Keratinocyte (primary cell): ENCODE measurements around the gene FAM53B. TPM values are rescaled to one million over a fixed set of nuclear protein-coding genes. Genes with fewer than 3 reads are reported as not detected.

Source experiments
- DNase-seq: peaks from one replicate; pipeline ENCODE4 v3.0.0-alpha.2; 2011; ENCODE audit warnings: low read depth, missing footprints, low spot score
- FAIRE-seq: peaks from 2 replicates; lab custom pipeline; 2011; peaks lifted over from hg19 to GRCh38; lab: Jason Lieb, UNC
- H2AFZ ChIP-seq: 2 replicates; pipeline ENCODE4 v1.6.0; 2012; ENCODE audit warnings: low read length, control low read depth, inconsistent platforms; ENCODE audit not compliant: control insufficient read depth
- H3K27ac ChIP-seq: 2 replicates; pipeline ENCODE4 v1.5.1; 2011; ENCODE audit warnings: low read length; ENCODE audit not compliant: control insufficient read depth, insufficient read depth
- H3K27me3 ChIP-seq: 3 replicates; pipeline ENCODE4 v1.6.0; 2011; ENCODE audit warnings: low read length; ENCODE audit not compliant: control insufficient read depth, insufficient read depth; ENCODE audit errors: extremely low read depth
- H3K36me3 ChIP-seq, 2 experiments: 2 replicates in 1 of 2; 3 replicates in 1 of 2; pipeline ENCODE4 v1.5.1; 2011; ENCODE audit warnings: low read length in 2 of 2, mild to moderate bottlenecking in 1 of 2; ENCODE audit not compliant: control insufficient read depth in 2 of 2, insufficient read depth in 2 of 2; ENCODE audit errors: extremely low read depth in 1 of 2
- H3K4me1 ChIP-seq: 3 replicates; pipeline ENCODE4 v1.5.1; 2011; ENCODE audit warnings: low read length; ENCODE audit not compliant: control insufficient read depth, insufficient read depth; ENCODE audit errors: extremely low read depth
- H3K4me2 ChIP-seq: 3 replicates; pipeline ENCODE4 v1.6.0; 2011; ENCODE audit warnings: low read depth, low read length; ENCODE audit not compliant: control insufficient read depth, insufficient read depth; ENCODE audit errors: extremely low read depth
- H3K4me3 ChIP-seq, 3 experiments: fragments of 200-600 bp in 1 of 3; sonication (generic) in 1 of 3; 2 replicates in 2 of 3; 3 replicates in 1 of 3; pipeline ENCODE4 v1.5.1; 2011 to 2016; ENCODE audit warnings: low read length in 3 of 3, mild to moderate bottlenecking in 3 of 3, control low read depth in 2 of 3, inconsistent platforms in 1 of 3, low read depth in 1 of 3, mixed read lengths in 1 of 3, mixed run types in 1 of 3, moderate library complexity in 1 of 3; ENCODE audit not compliant: control insufficient read depth in 2 of 3, insufficient read depth in 2 of 3; ENCODE audit errors: extremely low read depth in 1 of 3
- H3K79me2 ChIP-seq: 2 replicates; pipeline ENCODE4 v1.6.0; 2012; ENCODE audit warnings: low read length; ENCODE audit not compliant: control insufficient read depth, insufficient read depth
- H3K9ac ChIP-seq: 3 replicates; pipeline ENCODE4 v1.6.0; 2011; ENCODE audit warnings: low read length; ENCODE audit not compliant: control insufficient read depth, insufficient read depth; ENCODE audit errors: extremely low read depth
- H3K9me1 ChIP-seq: 3 replicates; pipeline ENCODE4 v1.6.0; 2011; ENCODE audit warnings: low read length; ENCODE audit not compliant: control insufficient read depth, insufficient read depth; ENCODE audit errors: extremely low read depth
- H3K9me3 ChIP-seq: 2 replicates; pipeline ENCODE4 v1.5.1; 2012; ENCODE audit warnings: low read depth, low read length; ENCODE audit not compliant: control insufficient read depth
- H4K20me1 ChIP-seq: 3 replicates; pipeline ENCODE4 v1.6.0; 2011; ENCODE audit warnings: low read length; ENCODE audit not compliant: control insufficient read depth, insufficient read depth; ENCODE audit errors: extremely low read depth
- CTCF ChIP-seq, 3 experiments: IDR thresholded peaks in 1 of 3; conservative IDR thresholded peaks in 1 of 3; optimal IDR thresholded peaks in 1 of 3; 2 replicates in 2 of 3; 3 replicates in 1 of 3; pipeline versions ENCODE3 to v1.5.1; 2011; ENCODE audit warnings: low read length in 3 of 3, mild to moderate bottlenecking in 3 of 3, moderate library complexity in 2 of 3, control low read depth in 1 of 3, inconsistent platforms in 1 of 3; ENCODE audit not compliant: insufficient read depth in 2 of 3; ENCODE audit errors: extremely low read depth in 1 of 3
- EZH2 ChIP-seq: IDR thresholded peaks from one replicate; pipeline ENCODE4 v1.6.1; 2012; ENCODE audit warnings: inconsistent platforms, mild to moderate bottlenecking, low read length, moderate library complexity
- dilution Hi-C: fragments of 300-500 bp; cut with MboI; formaldehyde crosslinking; loops from one replicate; pipeline ENCODE4 v1.7.0; 2020; ENCODE audit warnings: low sequenced_read_pairs; ENCODE audit not compliant: extremely low pct_ligation_motif_present
- polyA plus RNA-seq, 5 experiments: library from polyadenylated mRNA; depleted of rRNA in 3 of 5; stranded (reverse) in 3 of 5; stranded (forward) in 1 of 5; unstranded in 1 of 5; fragments of >200 nt; gene quantifications; 1 replicate in 1 of 5; 2 replicates in 3 of 5; 3 replicates in 1 of 5; pipeline versions ENCODE4 v1.2.1 to v1.2.3, GENCODE V29; 2011 to 2012; ENCODE audit warnings: missing spikeins in 2 of 5, low read depth in 1 of 5, low replicate concordance in 1 of 5

The FAM53B gene
- polyA plus RNA-seq, 1 donor (not counting 4 experiments of a cell fraction or from before 2014, with no cell fraction given), result 8.6 TPM

- Histone ChIP-seq H2AFZ (no peak overlapping the region), H3K27me3 (peaks cover 10% of the 10 kb centered on the region), H4K20me1 (no peaks in the 10 kb centered on the region), H3K9me3 (peaks cover 5% of the 10 kb centered on the region), H3K9ac (no peak overlapping the region), H3K9me1 (no peaks in the 10 kb centered on the region), H3K27ac (no peak overlapping the region), H3K36me3 (no peaks in the 10 kb centered on the region), H3K4me2 (no peak overlapping the region), H3K79me2 (no peaks in the 10 kb centered on the region), H3K4me1 (no peaks in the 10 kb centered on the region), H3K4me3 (no peak overlapping the region)
- no peak for TF ChIP-seq EZH2
- no peak for TF ChIP-seq CTCF (optimal IDR thresholded peaks at IDR 0.05 in 1 of 3, IDR thresholded peaks at IDR 0.05 in 1 of 3, conservative IDR thresholded peaks at IDR 0.05 in 1 of 3; ENCODE audit: extremely low read depth in 1 of 3, insufficient read depth in 2 of 3, low read length in 3 of 3)
- FAIRE-seq (no peak), DNase-seq (no peak)
- dilution Hi-C loops, result no loop called here
Observed at GRCh38 chr10:124595143-124595883, 148.9 kb downstream of the FAM53B start.

DNA sequence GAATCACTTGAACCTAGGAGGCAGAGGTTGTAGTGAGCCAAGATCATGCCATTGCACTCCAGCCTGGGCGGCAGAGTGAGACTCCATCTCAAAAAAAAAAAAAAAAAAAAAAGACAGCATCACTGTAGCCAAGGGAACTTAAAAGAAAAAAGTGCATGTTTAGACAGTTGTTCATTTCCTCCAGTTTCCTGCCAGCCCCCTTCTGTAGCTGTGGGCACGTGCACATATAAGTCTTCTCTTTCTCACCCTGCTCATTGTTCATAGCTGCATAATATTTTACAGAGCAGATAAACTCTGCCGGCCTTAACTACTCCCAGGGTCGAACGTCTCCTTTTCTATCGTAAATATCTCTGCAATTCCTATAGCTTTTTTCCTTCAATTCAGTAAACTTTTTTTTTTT lies 149.9 kb downstream of the FAM53B start:
- Histone ChIP-seq H3K27ac (no peak overlapping the region), H3K9ac (no peak overlapping the region), H3K4me3 (no peak overlapping the region), H3K4me1 (no peaks in the 10 kb centered on the region), H3K9me1 (no peaks in the 10 kb centered on the region), H2AFZ (no peak overlapping the region), H3K79me2 (no peaks in the 10 kb centered on the region), H3K9me3 (peaks cover 5% of the 10 kb centered on the region), H3K27me3 (peaks cover 16% of the 10 kb centered on the region), H3K36me3 (no peaks in the 10 kb centered on the region), H4K20me1 (no peaks in the 10 kb centered on the region), H3K4me2 (no peak overlapping the region)
- dilution Hi-C loops, result no loop called here
- FAIRE-seq (no peak), DNase-seq (no peak)
- no peak for TF ChIP-seq EZH2
- TF ChIP-seq CTCF (optimal IDR thresholded peaks at IDR 0.05 in 1 of 3, IDR thresholded peaks at IDR 0.05 in 1 of 3, conservative IDR thresholded peaks at IDR 0.05 in 1 of 3; ENCODE audit: extremely low read depth in 1 of 3, insufficient read depth in 2 of 3, low read length in 3 of 3), result no peak
